Activated CD4-positive, alpha-beta T cell treated with anti-CD3 and anti-CD28 coated beads, Interleukin-2, amount 50 U/mL, for 4 hours (primary cell): ENCODE results near the gene LNPK.
"Not testable (repeated sequence)": the region's sequence is repeated elsewhere in the genome, so short reads cannot be mapped to it uniquely, and the experiment has no call there.

Experiments
- DNase-seq, 2 experiments: peaks; one replicate each; pipeline ENCODE4 v3.0.0-alpha.2; 2020

The LNPK gene, protein sequence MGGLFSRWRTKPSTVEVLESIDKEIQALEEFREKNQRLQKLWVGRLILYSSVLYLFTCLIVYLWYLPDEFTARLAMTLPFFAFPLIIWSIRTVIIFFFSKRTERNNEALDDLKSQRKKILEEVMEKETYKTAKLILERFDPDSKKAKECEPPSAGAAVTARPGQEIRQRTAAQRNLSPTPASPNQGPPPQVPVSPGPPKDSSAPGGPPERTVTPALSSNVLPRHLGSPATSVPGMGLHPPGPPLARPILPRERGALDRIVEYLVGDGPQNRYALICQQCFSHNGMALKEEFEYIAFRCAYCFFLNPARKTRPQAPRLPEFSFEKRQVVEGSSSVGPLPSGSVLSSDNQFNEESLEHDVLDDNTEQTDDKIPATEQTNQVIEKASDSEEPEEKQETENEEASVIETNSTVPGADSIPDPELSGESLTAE

GRCh38 chr2:176001916-176002687 is at the start of gene LNPK:
Gene LNPK (minus strand): TSS chr2:176002267. CDS start chr2:175995584, 6,683 bp downstream.
- peak; percentile 85 to 86 for DNase-seq

DNA sequence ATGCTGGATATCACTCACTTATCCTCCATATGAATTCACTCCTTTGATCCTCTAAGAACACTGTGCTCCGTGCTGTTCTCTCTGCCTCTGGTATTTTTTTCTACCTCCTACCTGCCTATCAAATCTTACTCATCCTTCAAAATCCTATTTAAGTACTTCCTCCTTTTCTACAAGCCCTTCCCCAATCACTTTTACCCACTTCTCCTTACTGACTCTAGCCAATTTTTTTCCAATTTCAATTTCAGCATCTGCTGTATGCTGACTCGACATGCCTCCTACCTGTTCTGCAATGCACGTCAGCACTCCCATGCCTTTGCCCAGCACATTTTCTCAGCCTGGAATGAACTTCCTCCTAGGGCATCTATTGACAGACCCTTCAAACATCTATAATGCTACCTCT is 37.3 kb upstream of the LNPK start:
- no peak for DNase-seq

- no peak for DNase-seq
These were observed 36.6 kb upstream of the LNPK start for GRCh38 chr2:176038694-176039093.

GRCh38 chr2:176035013-176035691 is 33.1 kb upstream of the LNPK start:
- DNase-seq: no peak

DNA sequence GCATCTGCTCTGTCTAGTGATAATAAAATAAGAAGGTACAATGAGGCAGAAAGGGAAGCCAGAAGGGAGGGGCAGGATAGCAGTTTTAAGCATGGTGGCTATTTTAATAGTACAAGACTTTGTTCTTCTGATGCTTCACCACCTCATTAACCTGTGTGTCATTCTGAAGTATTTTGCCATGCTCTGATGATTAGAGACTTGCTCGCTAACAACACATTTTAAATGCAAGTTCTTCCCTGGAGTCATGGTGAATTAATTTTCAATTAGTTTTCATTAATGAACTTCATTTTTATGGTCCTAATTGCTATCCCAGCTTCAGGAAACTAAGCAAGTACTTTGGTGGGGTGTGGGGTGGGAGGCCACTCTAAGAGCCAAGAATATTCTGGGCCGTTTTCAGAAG is 25.7 kb upstream of the LNPK start:
- DNase-seq: no peak

DNA sequence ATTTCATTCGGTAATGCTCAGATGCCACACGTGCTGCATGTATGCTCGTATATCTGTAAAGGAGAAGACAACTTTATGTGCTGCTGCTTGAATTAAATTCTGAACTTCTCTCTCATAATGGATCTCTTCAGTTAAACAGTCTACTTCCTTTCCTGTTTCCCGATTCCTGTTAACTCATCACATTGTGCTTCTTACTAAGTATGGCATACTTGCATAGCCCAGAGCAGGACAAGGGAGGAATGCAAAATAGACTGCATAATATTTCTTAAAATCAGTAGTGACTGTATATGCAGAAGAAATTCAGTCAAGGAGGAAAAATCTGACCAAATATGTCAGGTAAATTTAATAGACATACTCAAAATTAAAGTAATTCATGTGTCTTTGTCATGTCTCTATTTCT is 23.9 kb upstream of the LNPK start:
- DNase-seq: no peak

DNA sequence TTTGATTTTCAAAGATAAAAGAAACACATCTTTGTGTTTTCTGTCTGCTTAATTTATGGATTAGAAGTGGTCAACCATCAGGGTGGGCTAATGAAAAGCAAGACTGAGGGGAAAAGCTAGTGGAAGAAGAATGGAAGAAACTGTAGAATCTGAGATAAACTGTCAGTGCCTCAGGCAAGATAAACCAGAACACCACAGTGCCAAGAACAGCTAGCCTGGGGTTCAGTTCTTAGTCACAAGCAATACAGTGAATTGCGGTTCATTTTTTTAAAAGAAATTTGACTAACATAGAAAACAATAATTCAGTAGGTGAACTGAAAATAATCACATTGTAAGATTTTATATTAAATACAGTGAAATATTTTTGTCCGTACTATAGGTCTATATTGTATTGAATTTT is 22.0 kb upstream of the LNPK start:
- DNase-seq: no peak

- DNase-seq: no peak
These were observed 20.0 kb upstream of the LNPK start for GRCh38 chr2:176022048-176022447.

DNA sequence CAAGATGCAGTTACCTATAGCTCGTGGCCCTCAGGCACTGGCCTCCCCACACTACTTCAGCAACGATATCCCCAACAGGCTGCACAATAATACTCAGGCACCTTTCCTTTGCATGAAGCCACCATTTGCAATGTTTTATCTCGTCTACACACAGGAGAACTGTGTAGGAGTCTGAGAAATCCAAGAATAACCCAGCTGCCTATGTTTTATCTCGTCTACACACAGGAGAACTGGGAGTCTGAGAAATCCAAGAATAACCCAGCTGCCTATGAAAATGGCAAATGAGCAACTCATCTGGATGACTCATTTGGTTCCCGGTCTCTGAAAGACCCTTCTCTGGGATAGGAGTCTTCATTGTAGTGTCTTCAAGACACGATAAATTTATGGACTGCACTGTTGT is 18.3 kb upstream of the LNPK start:
- DNase-seq: no peak

GRCh38 chr2:176018708-176019107 is 16.6 kb upstream of the LNPK start:
- DNase-seq: no peak

GRCh38 chr2:176009445-176009844 is 7.4 kb upstream of the LNPK start:
- no peak for DNase-seq

- DNase-seq: no peak
These were observed 2.9 kb upstream of the LNPK start for GRCh38 chr2:176004934-176005333.

GRCh38 chr2:176003958-176004357 is 1.9 kb upstream of the LNPK start:
- no peak for DNase-seq

DNA sequence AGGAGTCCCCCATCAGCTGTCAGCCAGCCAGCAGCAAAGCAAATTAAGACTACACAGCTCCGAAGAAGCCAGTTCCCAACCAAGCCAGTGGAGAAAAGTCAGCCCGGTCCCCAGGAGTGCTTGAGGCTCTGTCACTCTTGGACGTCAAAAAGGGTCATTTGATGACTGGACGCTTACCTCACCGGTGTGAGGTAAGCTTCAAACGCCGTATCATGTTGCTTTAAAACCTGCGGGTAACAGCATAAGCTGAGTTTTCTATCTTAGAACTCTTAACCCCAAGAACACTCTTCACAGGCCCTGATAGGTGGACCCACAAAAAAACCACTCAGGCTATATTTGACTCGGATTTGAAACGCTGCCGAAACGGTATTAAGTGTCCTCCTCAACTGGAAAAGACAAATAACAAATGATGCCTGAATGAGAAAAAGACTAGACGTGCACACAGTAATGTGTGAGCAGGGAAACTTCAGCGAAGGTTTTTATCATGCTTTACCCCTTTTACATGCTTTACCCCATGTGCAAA is 682 bp upstream of the LNPK start:
- DNase-seq: no peak

DNA sequence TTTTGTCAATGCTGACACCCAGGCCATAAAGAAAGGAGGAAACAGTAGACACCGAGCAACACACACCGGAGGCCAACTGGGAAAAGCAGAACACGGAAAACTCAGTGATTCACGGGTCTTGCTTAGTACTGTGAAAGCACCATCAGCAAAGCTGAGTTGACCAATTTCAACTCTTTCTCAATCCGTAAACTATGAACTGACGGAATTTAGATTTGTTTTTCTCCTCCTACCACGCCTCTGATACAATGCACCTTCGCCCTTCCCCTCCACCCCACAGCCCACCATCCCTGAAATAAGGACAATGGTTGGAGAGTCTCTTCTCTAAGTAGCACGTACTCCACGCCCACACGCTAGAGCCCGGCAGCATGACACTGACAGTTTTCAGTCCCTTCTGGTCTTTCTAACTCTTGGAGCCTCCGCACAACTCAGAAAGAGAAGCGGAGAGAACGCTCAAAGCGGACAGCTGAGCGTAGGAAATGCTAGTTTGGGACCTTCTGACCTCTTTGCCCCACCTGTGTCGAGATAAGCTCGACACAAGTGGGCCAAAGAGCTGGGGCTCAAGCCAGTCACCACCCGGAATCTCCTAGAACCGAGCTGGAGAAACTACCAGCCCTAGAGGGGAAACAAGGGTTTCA is 669 bp downstream of the LNPK start:
- DNase-seq: peak; percentile 36 to 42

GRCh38 chr2:175999283-175999819 is 2.7 kb downstream of the LNPK start:
- DNase-seq: no peak

GRCh38 chr2:175990099-175990498 is 12.0 kb downstream of the LNPK start:
- DNase-seq: no peak

DNA sequence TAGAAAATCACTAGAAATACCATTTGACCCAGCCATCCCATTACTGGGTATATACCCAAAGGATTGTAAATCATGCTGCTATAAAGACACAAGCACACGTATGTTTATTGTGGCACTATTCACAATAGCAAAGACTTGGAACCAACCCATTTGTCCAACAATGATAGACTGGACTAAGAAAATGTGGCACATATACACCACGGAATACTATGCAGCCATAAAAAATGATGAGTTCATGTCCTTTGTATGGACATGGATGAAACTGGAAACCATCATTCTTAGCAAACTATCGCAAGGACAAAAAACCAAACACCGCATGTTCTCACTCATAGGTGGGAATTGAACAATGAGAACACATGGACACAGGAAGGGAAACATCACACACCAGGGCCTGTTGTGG is 14.9 kb downstream of the LNPK start:
- DNase-seq: not testable (repeated sequence)

- no peak for DNase-seq
These were observed 17.2 kb downstream of the LNPK start for GRCh38 chr2:175984846-175985245.

DNA sequence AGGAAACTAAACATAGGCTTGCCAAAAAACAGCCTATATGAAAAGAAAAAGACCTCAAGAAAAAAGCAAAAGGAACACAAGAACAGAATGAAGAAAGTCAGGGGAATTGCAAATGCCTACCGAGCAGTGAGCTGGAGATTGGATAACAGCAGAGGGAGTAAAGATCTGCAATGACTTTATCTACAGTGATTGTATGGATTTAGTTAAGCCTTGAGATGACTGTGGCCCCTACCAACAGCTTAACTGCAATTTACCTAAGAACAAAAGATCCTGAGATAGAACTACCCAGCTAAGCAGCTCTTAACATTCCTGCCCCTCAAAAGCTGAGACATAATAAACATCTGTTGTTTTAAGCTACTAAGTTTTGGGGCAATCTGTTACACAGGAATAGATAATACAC is 20.5 kb downstream of the LNPK start:
- DNase-seq: no peak

DNA sequence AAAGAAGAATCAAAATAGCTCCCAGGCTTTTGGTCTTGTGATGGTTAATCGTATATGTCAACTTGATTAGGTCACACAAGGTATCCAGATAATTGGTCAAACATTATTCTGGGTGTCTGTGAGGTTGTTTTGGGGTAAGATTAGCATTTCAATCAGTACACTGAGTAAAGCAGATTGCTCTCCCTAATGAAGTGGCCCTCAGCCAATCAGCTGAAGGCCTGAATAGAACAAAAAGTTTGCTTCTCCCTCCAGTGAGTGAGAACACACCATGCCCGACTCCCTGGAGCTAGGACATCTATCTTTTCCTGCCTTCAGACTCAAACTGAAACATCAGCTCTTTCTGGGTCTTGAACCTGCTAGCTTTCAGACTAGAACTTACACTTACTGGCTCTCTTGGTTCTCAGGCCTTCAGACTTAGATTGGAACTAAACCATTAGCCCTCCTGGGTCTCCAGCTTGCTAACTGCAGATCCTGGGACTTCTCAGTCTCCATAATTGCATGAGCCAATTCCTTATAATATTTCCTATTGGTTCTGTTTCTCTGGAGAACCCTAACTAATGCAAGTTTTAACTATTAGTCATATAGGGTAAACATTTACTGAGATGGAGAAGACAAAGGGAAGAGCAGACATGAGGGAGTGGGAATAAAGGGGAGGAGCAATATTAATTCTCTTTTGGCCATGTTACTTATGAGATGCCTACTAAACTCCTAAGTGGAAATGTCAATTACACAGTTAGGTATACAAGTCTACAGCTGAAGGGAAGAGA is 25.5 kb downstream of the LNPK start:
- no peak for DNase-seq

GRCh38 chr2:175973373-175973772 is 28.7 kb downstream of the LNPK start:
- DNase-seq: no peak
